Heart left ventricle (tissue), 16 donors: Measurements from ENCODE around the gene MDP1. TPM values are rescaled to one million over a fixed set of nuclear protein-coding genes. Genes with fewer than 3 reads are reported as not detected.
A peak's percentile ranks its signal among the peaks of the same experiment; 100 is the strongest.

Source experiments
- ATAC-seq, 4 donors: fragments of 200-7000 bp; cut with Tn5 transposase; one replicate each; pipeline ENCODE4 v1.9.1; 2020 to 2022; ENCODE audit warnings: moderate library complexity in 4 of 4, mild to moderate bottlenecking in 3 of 4, moderate number of reproducible peaks in 1 of 4
- DNase-seq, 5 donors: peaks; one replicate each; pipeline ENCODE4 v3.0.0-alpha.2; 2020
- H3K27ac ChIP-seq, 12 donors: fragments of 200-600 bp; sonication (generic) in 4 of 12; one replicate each; pipeline versions ENCODE4 v1.5.0 to v1.8.0; 2016 to 2022; ENCODE audit warnings: mild to moderate bottlenecking in 2 of 12
- H3K27me3 ChIP-seq, 9 donors: fragments of 200-600 bp; sonication (generic) in 2 of 9; one replicate each; pipeline versions ENCODE4 v1.5.1 to v1.8.0; 2016 to 2022; ENCODE audit warnings: mild to moderate bottlenecking in 3 of 9
- H3K36me3 ChIP-seq, 9 donors: fragments of 200-600 bp; sonication (generic) in 2 of 9; one replicate each; pipeline versions ENCODE4 v1.5.0 to v1.8.0; 2018 to 2022; ENCODE audit warnings: mild to moderate bottlenecking in 2 of 9
- H3K4me1 ChIP-seq, 12 donors: fragments of 200-600 bp; sonication (generic) in 4 of 12; one replicate each; pipeline versions ENCODE4 v1.5.0 to v1.8.0; 2016 to 2022; ENCODE audit warnings: mild to moderate bottlenecking in 3 of 12
- H3K4me3 ChIP-seq, 12 donors: fragments of 200-600 bp; sonication (generic) in 4 of 12; one replicate each; pipeline versions ENCODE4 v1.5.0 to v1.8.0; 2017 to 2022; ENCODE audit warnings: mild to moderate bottlenecking in 9 of 12, moderate library complexity in 4 of 12
- H3K9me3 ChIP-seq, 12 donors: fragments of 200-600 bp; sonication (generic) in 4 of 12; one replicate each; pipeline versions ENCODE4 v1.5.0 to v1.8.0; 2016 to 2022; ENCODE audit warnings: mild to moderate bottlenecking in 1 of 12
- POLR2A ChIP-seq, 2 donors: fragments of 450-650 bp; IDR thresholded peaks; one replicate each; pipeline ENCODE4 v1.6.1; 2017; ENCODE audit warnings: antibody characterized with exemption in 2 of 2, mild to moderate bottlenecking in 2 of 2, moderate library complexity in 2 of 2
- WGBS, 4 donors: extraction: QIAGEN DNeasy Blood & Tissue Kit in 2 of 4; methylation state at CpG; one replicate each; pipeline versions ENCODE4 v1.1.5 to v1.1.7; 2013 to 2018; 5-methylcytosine and 5-hydroxymethylcytosine counted together
- intact Hi-C, 10 donors: fragments of 100-400 bp; cut with DNase I; formaldehyde crosslinking; loops; one replicate each; pipeline versions ENCODE4 v1.11.1 to v1.14.2; 2022
- polyA plus RNA-seq, 2 donors: library from polyadenylated mRNA; stranded (reverse); fragments of 200-250 nt; gene quantifications; one replicate each; pipeline ENCODE4 v1.2.3, GENCODE V29; 2013
- total RNA-seq, 9 donors: library from RNA; depleted of rRNA in 2 of 9; stranded (reverse); fragments of >200 nt in 2 of 9; fragmentation: NEBNext Ultra II Directional in 3 of 9; extraction: Animal tissue kit (Norgen Biotek cat#: 25700) in 3 of 9; gene quantifications; one replicate each; pipeline versions ENCODE4 v1.1.0 to v1.2.4, GENCODE V29; 2016 to 2023
- TF ChIP-seq, protein P1 (sequence below), 12 donors: fragments of 200-600 bp; sonication (generic) in 4 of 12; IDR thresholded peaks; one replicate each; pipeline versions ENCODE4 v1.5.0 to v1.8.0; 2018 to 2022; ENCODE audit warnings: antibody characterized with exemption in 12 of 12, mild to moderate bottlenecking in 5 of 12
- donor health status: ischemic (EF 13 %, LVEDD 7.1; RV severe dilation, severe dysfunction).
- donor health status: healthy with polysubstance abuse.
- donor health status: DM: no; HTN: yes; CAD: no.
- donor health status: DM: no; HTN: no; CAD: no.
- donor health status: ischemic (EF 25% LVEDD 6.9; RV normal size, moderate dysfunction).
- donor health status: ischemic (EF 25% LVEDD 5.7; RV mildly dilated, moderate dysfunction).
- donor health status: healthy.
- donor health status: DM: yes; HTN: yes; CAD: no.
- donor health status: ischemic (EF 35%, LVEDD 5.7; RV mildly dilated, moderate dysfunction).
- donor health status: nonischemic (EF 11% LVEDD 7.7; RV severe dilation, severe dysfunction).
- donor health status: DM: yes; HTN: yes; CAD: no.
- donor health status: PGD.
- donor health status: ischemic (EF 29% LVEDD 5.4; RV normal size, mild dysfunction).
- donor health status: nonischemic (EF 23%, LVEDD 6.1; RV moderate dilation, normal function).

MDP1 gene
- total and polyA plus RNA-seq, 11 donors = 12.8 to 26.5 (median 16.1) TPM

DNA sequence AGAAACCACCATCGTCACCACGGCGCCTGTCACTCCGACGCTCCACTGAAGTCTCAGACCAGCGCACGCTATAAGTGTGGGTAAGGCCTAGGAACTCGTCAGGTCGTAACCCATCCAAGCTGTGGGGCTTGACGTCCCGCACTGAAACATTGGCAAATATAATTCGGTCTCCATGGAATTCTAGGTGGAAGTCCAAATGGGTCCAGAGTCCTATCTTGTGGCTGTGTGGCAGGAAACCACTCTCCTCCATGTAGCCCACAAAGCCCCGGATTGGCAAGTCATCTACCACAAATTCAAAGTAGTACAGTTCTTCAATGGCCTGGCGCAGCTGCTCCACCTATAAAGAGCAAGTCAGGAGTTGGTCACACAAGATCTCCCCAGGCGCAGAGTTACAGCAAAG lies 22.9 kb downstream of the MDP1 start:
- Histone ChIP-seq H3K27ac (no peak overlapping the region), H3K9me3 (no peaks in the 10 kb centered on the region), H3K36me3 (peaks cover 0 to 33% (median 23%) of the 10 kb centered on the region in 9 donors), H3K27me3 (no peaks in the 10 kb centered on the region), H3K4me3 (no peak overlapping the region), H3K4me1 (peaks cover 2 to 49% (median 32%) of the 10 kb centered on the region in 12 donors)
- no peak for ATAC-seq
- TF ChIP-seq, protein P1, sequence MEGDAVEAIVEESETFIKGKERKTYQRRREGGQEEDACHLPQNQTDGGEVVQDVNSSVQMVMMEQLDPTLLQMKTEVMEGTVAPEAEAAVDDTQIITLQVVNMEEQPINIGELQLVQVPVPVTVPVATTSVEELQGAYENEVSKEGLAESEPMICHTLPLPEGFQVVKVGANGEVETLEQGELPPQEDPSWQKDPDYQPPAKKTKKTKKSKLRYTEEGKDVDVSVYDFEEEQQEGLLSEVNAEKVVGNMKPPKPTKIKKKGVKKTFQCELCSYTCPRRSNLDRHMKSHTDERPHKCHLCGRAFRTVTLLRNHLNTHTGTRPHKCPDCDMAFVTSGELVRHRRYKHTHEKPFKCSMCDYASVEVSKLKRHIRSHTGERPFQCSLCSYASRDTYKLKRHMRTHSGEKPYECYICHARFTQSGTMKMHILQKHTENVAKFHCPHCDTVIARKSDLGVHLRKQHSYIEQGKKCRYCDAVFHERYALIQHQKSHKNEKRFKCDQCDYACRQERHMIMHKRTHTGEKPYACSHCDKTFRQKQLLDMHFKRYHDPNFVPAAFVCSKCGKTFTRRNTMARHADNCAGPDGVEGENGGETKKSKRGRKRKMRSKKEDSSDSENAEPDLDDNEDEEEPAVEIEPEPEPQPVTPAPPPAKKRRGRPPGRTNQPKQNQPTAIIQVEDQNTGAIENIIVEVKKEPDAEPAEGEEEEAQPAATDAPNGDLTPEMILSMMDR (IDR thresholded peaks at IDR 0.05) = no peak
- no peak for TF ChIP-seq POLR2A (IDR thresholded peaks at IDR 0.05)
- intact Hi-C loops = no loop called here
- DNase-seq = no peak
- 88 to 96% (median 95%) methylated on average over 15 of the region's 15 CpGs for WGBS, 4 donors

DNA sequence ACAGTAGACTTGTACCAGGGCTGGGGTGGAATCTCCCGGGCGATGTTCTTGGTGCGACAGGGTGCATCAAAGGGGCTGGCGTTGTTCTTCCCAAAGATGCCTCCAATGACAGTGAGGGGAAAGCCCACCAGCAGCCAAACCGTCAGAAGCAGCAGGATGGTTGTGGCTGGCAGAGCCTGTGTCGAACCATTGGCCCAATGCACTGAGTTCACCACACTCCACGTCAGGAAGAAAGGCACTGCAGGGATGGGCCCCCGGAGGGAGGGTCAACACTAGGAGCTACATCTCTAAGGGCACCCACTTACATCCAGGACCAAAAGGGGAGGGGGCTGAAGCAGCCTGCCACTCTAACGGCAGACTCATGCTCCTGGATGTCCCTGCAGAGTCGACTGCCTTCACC lies 25.4 kb downstream of the MDP1 start:
- H3K27ac ChIP-seq = no peak overlapping the region
- no peak for DNase-seq
- peaks cover 0 to 50% (median 37%) of the 10 kb centered on the region in 9 donors for H3K36me3 ChIP-seq
- no peak for TF ChIP-seq POLR2A (IDR thresholded peaks at IDR 0.05)
- TF ChIP-seq, protein P1 (IDR thresholded peaks at IDR 0.05) = no peak
- 89 to 93% (median 92%) methylated on average over 7 to 10 of the region's 10 CpGs for WGBS, 4 donors
- ATAC-seq = no peak
- H3K4me3 ChIP-seq = no peak overlapping the region
- no peaks in the 10 kb centered on the region for H3K9me3 ChIP-seq
- H3K27me3 ChIP-seq = no peaks in the 10 kb centered on the region
- H3K4me1 ChIP-seq = peaks cover 2 to 37% (median 25%) of the 10 kb centered on the region in 12 donors
- intact Hi-C loops = no loop called here

DNA sequence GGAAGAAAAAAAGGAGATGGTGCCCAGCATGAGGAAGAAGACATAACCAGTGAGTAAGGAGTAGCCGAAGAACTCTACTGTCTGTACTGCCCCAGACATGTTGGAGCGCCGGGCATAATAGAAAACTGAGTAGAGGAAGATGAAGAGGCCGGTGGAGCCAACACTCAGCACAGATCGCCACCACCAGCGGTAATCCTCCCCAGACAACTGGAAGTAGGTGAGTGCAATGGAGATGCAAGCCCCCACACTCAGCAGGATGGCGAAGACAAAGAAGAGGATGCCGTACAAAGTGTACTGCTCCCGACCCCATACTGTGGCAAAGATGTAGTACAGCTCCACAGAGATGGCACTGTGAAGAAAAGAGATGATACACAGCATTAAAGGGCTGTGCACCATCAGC lies 26.4 kb downstream of the MDP1 start:
- DNase-seq (no peak), ATAC-seq (no peak)
- Histone ChIP-seq H3K9me3 (no peaks in the 10 kb centered on the region), H3K4me3 (no peak overlapping the region), H3K4me1 (peaks cover under 1 to 31% (median 20%) of the 10 kb centered on the region in 12 donors), H3K27me3 (no peaks in the 10 kb centered on the region), H3K36me3 (peaks cover 0 to 60% (median 46%) of the 10 kb centered on the region in 9 donors), H3K27ac (peak overlapping the region in 6 of 12 donors; percentile 41 to 80 (median 68))
- 88 to 95% (median 95%) methylated on average over 9 of the region's 9 CpGs for WGBS, 4 donors
- intact Hi-C loops = loop anchor here in 1 of 10 donors (2.0 kb wide), 1 partner anchor 75 kb away; the partner anchor contains the start of genes DCAF11 and NRL
- TF ChIP-seq, protein P1 (IDR thresholded peaks at IDR 0.05) = no peak
- no peak for TF ChIP-seq POLR2A (IDR thresholded peaks at IDR 0.05)

DNA sequence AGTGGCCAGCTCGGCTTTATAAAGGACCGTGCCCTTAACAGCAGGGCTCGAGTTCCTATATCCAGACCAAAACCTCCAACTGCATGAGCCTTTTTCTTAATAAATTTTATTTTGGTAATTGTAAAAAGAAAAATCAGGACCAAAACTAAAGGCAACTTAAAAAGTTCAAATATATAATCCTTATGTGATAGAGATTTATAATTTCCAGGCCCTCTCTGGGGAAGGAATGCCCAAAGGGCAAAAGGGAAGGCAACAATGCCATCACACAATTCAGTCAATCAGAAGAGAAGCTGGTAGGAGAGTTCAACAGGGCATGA lies 26.8 kb downstream of the MDP1 start:
- Histone ChIP-seq H3K9me3 (no peaks in the 10 kb centered on the region), H3K4me1 (peaks cover 0 to 26% (median 15%) of the 10 kb centered on the region in 12 donors), H3K27me3 (no peaks in the 10 kb centered on the region), H3K27ac (peak overlapping the region in 11 of 12 donors; percentile 11 to 80 (median 66)), H3K4me3 (peak overlapping the region in 9 of 12 donors; percentile 66 to 83 (median 71)), H3K36me3 (peaks cover 0 to 64% (median 50%) of the 10 kb centered on the region in 9 donors)
- intact Hi-C loops = loop anchor here in 1 of 10 donors (2.0 kb wide), 1 partner anchor 74 kb away; the partner anchor contains the start of genes DCAF11 and NRL
- DNase-seq (no peak), ATAC-seq (no peak)
- TF ChIP-seq, protein P1 (IDR thresholded peaks at IDR 0.05) = no peak
- no peak for TF ChIP-seq POLR2A (IDR thresholded peaks at IDR 0.05)
- WGBS, 4 donors = 2 to 5% (median 2%) methylated on average over 3 of the region's 3 CpGs
